ENCODE data around the gene RAB15.

- TF ChIP-seq POLR2A (IDR thresholded peaks at IDR 0.05) (no peak), CTCF (IDR thresholded peaks at IDR 0.05) (no peak)
Observed at GRCh38 chr14:64965356-64966000, 6.7 kb downstream of the RAB15 start.
